Amniotic stem cell (primary cell): ENCODE measurements around the gene C19orf47.
"Not testable (repeated sequence)": the region's sequence is repeated elsewhere in the genome, so short reads cannot be mapped to it uniquely, and the experiment has no call there.

ENCODE experiments used
- DNase-seq: peaks from one replicate; lab custom pipeline; 2025; lab: John Stamatoyannopoulos, UW

C19orf47 gene

GRCh38 chr19:40348961-40349507, 837 bp upstream of the C19orf47 start:
- DNase-seq: no peak

DNA sequence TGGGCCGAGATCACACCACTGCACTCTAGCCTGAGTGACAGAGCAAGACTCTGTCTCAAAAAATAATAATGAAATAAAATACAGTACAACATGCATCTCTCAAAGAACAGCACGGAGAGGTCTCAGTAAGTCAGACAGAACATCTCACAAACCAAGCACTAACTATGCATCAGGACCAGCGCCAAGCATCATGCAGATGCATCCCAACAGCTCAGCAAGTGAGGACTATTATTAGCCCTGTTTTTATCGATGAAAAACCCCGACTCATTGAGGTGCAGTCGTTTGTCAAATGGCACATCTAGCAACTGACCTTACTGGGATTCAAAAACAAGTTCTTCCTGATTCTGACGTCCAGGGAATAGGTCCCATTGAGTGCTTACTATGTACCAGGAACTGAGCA, 3.8 kb downstream of the C19orf47 start:
- DNase-seq: no peak

- no peak for DNase-seq
Measured at GRCh38 chr19:40342644-40343311, 5.4 kb downstream of the C19orf47 start.

DNA sequence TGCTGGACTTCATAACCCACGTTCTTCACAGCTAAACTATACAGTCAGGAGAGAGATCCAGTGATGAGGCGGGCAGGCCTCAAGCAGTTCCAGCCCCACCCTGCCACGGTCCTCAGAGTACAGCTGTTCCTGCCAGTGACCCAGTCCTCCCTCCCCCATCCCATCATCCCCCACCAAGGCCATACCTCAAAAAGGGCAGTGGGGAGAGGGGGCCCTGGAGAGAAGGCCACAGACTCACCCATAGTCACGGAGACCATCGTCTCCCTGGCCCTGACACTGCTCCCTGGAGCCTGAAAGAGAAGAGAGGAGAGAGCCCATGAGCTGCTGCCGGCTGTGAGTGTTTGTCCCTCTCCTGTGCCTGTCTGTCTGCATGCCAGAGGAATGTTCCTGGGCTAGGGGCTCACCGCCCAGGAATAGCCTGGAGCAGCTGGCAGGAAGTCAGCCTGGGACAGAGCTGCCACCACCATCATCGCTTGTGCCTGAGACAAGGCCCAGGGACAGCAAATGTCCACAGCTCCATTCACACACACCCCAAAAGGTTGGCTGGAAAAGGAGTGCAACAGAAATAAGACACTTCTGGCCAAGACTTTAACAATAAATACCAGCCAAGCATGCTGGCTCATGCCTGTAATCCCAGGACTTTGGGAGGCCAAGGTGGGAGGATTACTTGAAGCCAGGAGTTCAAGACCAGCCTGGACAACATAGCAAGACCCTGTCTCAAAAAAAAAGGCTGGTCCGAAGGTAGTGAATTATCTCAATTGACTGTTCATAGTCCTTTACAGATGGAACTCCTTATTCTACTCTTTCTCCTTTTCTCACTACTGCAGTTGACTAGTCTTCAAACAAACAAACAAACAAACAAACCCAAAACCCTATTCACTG, 6.4 kb downstream of the C19orf47 start:
- DNase-seq: no peak

DNA sequence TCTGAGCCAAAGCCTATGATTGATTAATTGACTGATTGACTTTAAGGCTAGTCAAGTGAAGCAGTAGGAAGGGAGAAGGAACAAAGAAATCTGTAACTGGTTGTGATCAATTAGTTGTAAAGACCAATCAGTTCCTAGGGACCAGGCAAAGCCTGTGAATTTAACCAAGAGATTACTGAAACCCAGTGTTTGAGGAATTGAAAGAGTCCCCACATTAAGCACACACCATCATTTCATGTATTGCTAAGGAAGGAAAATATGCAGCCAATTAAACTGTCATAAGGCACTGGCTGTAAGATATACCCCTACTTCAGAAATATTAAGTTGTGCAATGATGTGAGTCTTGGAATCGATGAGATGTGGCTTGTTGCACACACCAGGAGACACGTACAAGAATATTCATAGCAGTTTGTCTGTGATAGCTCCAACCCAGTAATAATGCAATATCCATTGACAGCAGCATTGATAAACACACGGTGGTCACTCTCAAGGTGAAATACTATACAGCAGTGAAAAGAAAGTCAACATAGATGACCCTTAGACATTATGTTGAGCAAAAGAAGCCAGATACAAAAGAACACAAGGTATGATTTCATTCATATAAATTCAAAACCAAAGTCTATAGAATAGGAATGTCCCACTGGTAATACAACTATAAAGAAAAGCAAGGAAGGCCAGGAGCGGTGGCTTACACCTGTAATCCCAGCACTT, 9.0 kb downstream of the C19orf47 start:
- no peak for DNase-seq

DNA sequence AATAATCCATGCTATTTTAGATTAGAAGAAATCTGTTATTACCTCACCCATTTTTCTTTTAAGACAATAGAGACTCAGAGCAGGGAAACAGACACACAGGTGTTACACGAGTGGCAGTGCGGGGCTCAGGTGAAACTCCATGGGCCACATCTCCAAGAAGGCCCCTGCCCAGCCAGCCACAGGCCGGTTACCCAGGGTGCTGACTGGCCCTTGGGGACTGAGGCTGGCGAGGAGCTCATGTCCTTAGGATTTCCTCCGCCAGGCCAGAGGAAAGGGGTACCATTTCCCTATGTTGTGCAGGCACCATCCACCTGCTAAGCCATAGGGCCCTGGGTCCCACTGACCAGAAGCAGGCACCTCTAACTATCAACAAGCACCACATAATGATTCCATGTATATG, 10.6 kb downstream of the C19orf47 start:
- DNase-seq: no peak

GRCh38 chr19:40337107-40337506, 11.1 kb downstream of the C19orf47 start:
- no peak for DNase-seq

- DNase-seq: no peak
Measured at GRCh38 chr19:40336601-40336900, 11.6 kb downstream of the C19orf47 start.

- DNase-seq: no peak
Measured at GRCh38 chr19:40335855-40336600, 12.2 kb downstream of the C19orf47 start.

- no peak for DNase-seq
Measured at GRCh38 chr19:40335101-40335500, 13.1 kb downstream of the C19orf47 start.

- DNase-seq: not testable (repeated sequence)
Measured at GRCh38 chr19:40333083-40333482, 15.1 kb downstream of the C19orf47 start.

- no peak for DNase-seq
Measured at GRCh38 chr19:40332669-40333068, 15.5 kb downstream of the C19orf47 start.

DNA sequence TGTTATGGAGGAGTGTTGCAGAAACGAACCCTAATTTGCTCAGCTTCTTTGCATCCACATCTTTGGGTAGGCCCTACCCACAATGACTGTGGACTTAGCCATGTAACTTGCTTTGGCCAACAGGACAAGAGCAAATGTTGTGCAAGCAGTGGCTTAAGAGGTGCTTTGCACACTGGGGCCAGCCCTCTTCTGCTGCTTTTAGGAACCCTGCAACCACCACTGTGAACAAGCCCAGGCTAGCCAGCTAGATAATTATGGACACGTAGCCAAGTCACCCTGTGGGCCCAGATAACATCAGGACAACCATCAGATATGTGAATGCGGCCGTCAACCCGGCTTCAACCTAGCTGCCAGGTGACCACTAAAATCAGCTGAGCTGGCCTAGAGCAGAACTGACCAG, 17.1 kb downstream of the C19orf47 start:
- DNase-seq: no peak

DNA sequence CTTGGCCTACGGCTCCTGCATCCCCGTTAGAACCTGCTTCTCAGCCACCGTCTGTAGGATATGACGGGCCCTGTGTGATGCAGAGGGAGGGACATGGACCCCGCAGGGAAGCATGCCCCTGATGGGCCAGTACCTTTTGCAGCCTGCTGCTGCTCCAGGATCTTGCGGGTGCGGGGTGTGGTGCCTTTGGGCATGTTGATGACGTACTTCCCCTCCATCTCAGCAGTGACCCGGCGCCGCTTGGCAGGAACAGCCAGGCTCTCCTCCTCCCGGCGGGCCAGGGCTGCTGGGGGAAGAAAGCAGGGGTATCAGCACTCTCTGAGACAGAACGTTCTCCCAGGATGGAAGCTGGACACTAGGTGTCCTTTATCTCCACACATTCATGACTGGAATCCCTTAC, 22.0 kb downstream of the C19orf47 start:
- DNase-seq: no peak

- no peak for DNase-seq
Measured at GRCh38 chr19:40323705-40324104, 24.5 kb downstream of the C19orf47 start.

DNA sequence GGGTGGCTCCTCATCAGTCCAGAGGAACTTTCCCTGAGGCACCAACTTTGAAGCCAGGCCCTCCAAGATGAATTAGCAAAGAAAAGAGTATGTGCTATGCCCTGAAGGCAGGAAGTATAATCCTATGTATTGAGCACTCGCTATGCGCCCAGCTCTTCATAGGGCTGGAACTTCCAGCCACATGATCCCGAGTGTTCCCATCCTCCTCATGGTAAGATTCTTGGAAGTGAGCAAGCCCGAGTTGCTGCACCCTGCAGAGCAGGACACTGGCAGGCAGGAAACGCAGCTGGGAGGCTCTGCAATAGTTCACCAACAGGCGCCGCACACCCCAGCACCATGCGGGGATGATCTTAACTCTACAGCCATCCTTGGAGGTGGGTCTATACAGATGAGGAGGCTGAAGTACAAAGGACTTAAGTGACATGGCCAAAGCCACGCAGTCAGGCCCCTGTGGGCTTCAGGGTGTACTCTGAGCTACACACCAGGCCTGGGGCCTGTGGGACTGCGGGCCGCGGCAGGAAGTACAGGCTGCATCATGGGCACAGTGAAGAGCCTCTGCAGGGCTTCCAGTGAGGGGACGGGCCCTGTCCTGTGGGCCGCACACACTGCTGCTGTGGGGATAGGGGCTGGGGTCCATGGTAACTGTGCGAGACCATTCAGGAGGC, 25.1 kb downstream of the C19orf47 start:
- no peak for DNase-seq

DNA sequence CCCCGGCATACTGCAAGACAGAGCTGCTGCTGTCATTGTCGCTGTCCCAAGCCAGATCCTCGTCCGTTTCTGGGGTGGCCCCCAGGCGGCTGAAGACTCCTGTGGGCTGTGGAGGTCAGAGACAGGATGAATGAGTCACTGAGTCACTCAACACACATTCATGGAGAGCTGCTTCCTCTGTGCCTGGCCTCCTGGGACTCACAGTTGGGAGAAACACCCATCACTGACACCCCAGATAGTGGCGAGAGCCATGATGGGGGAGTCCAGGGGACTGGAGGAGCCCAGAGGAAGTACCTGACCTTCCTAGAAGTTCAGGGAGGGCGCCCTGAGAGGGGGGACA, 26.0 kb downstream of the C19orf47 start:
- no peak for DNase-seq

GRCh38 chr19:40321566-40322270, 26.5 kb downstream of the C19orf47 start:
- DNase-seq: no peak

GRCh38 chr19:40321076-40321475, 27.1 kb downstream of the C19orf47 start:
- no peak for DNase-seq

GRCh38 chr19:40320558-40320935, 27.6 kb downstream of the C19orf47 start:
- DNase-seq: no peak

DNA sequence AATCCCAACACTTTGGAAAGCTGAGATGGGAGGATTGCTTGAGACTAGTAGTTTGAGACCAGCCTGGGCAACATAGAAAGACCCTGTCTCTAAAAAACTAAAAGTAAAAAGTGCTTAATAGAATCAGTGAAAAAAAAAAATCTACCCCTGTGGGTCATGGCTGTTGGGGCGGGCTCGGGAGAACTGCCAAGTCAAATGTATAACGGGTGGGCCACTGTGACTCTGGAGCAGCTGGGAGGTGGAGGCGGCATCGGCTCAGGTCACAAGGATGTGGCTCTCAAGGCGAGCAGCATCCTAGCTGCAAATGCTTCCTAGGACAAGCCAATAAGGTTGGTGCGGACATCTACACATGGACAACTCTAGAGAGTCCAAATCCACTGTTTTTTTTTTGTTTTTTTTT, 30.9 kb downstream of the C19orf47 start:
- no peak for DNase-seq
